HepG2 (cell line): ENCODE data around the gene KLHDC4. TPM values are rescaled to one million over a fixed set of nuclear protein-coding genes. Genes with fewer than 3 reads are reported as not detected.
A peak's percentile ranks its signal among the peaks of the same experiment; 100 is the strongest.

Source experiments
- EEA1 ChIP-seq: sonication (generic); formaldehyde crosslinking; IDR thresholded peaks from 2 replicates; pipeline ENCODE4 v1.5.1; 2020; ENCODE audit warnings: mild to moderate bottlenecking, missing genetic modification reagents, borderline replicate concordance
- GLI4 ChIP-seq: sonication (generic); formaldehyde crosslinking; IDR thresholded peaks from 2 replicates; pipeline ENCODE4 v1.5.1; 2020; ENCODE audit warnings: missing genetic modification reagents, mild to moderate bottlenecking, moderate library complexity, borderline replicate concordance
- KAT8 ChIP-seq: IDR thresholded peaks from 2 replicates; pipeline ENCODE4 v1.6.1; 2016; ENCODE audit warnings: missing genetic modification reagents, missing compliant biosample characterization
- MLLT10 ChIP-seq: sonication (generic); formaldehyde crosslinking; IDR thresholded peaks from 2 replicates; pipeline ENCODE4 v1.4.0; 2020; ENCODE audit warnings: missing genetic modification reagents
- NR2F1 ChIP-seq, 2 experiments: fragments of 450-650 bp in 1 of 2; formaldehyde crosslinking in 1 of 2; IDR thresholded peaks; 2 replicates each; pipeline versions ENCODE4 v1.5.0 to v1.6.1; 2016 to 2020; ENCODE audit warnings: mild to moderate bottlenecking in 1 of 2, missing compliant biosample characterization in 1 of 2, missing genetic modification reagents in 1 of 2, moderate library complexity in 1 of 2
- REPIN1 ChIP-seq: sonication (generic); formaldehyde crosslinking; IDR thresholded peaks from 2 replicates; pipeline ENCODE4 v1.8.0; 2022; ENCODE audit warnings: missing genetic modification reagents, low read depth, mild to moderate bottlenecking, borderline replicate concordance
- RNF2 ChIP-seq: fragments of 450-650 bp; conservative IDR thresholded peaks from 2 replicates; pipeline ENCODE4 v1.6.1; 2016; ENCODE audit warnings: low read depth
- SUZ12 ChIP-seq: fragments of 150-350 bp; IDR thresholded peaks from 2 replicates; pipeline ENCODE4 v1.6.1; 2014; ENCODE audit warnings: low read depth, low read length
- U2AF1 ChIP-seq: fragments of 200-400 bp; formaldehyde crosslinking; optimal IDR thresholded peaks from 2 replicates; pipeline ENCODE3; 2017; ENCODE audit warnings: mild to moderate bottlenecking, low read depth, low read length
- ZBTB7A ChIP-seq: sonication (generic); formaldehyde crosslinking; IDR thresholded peaks from 2 replicates; pipeline ENCODE4 v1.8.0; 2022; ENCODE audit warnings: mild to moderate bottlenecking, missing genetic modification reagents
- ZC3H4 ChIP-seq: sonication (generic); formaldehyde crosslinking; IDR thresholded peaks from 2 replicates; pipeline ENCODE4 v1.4.0; 2020; ENCODE audit warnings: missing genetic modification reagents, borderline replicate concordance
- ZNF326 ChIP-seq: sonication (generic); formaldehyde crosslinking; IDR thresholded peaks from 2 replicates; pipeline ENCODE4 v1.4.0; 2020; ENCODE audit warnings: missing genetic modification reagents, borderline replicate concordance
- ZNF484 ChIP-seq: sonication (generic); formaldehyde crosslinking; IDR thresholded peaks from 2 replicates; pipeline ENCODE4 v1.5.1; 2020; ENCODE audit warnings: mild to moderate bottlenecking, low read depth, missing genetic modification reagents, borderline replicate concordance
- ZNF510 ChIP-seq: sonication (generic); formaldehyde crosslinking; IDR thresholded peaks from 2 replicates; pipeline ENCODE4 v1.4.0; 2020; ENCODE audit warnings: low read depth, mild to moderate bottlenecking, missing genetic modification reagents
- ZNF644 ChIP-seq: IDR thresholded peaks from 2 replicates; pipeline ENCODE4 v1.6.1; 2016; ENCODE audit warnings: low read depth
- ZNF660 ChIP-seq: sonication (generic); formaldehyde crosslinking; IDR thresholded peaks from 2 replicates; pipeline ENCODE4 v1.5.1; 2020; ENCODE audit warnings: mild to moderate bottlenecking, low read depth, missing genetic modification reagents, borderline replicate concordance
- ZNF773 ChIP-seq: sonication (generic); formaldehyde crosslinking; IDR thresholded peaks from 2 replicates; pipeline ENCODE4 v1.4.0; 2020; ENCODE audit warnings: missing genetic modification reagents, borderline replicate concordance
- ZSCAN20 ChIP-seq: sonication (generic); formaldehyde crosslinking; IDR thresholded peaks from 2 replicates; pipeline ENCODE4 v1.4.0; 2020; ENCODE audit warnings: missing genetic modification reagents, mild to moderate bottlenecking, borderline replicate concordance
- polyA plus RNA-seq, 8 experiments: library from polyadenylated mRNA; depleted of rRNA in 3 of 8; stranded (reverse) in 7 of 8; unstranded in 1 of 8; fragments of >200 nt; fragmentation: Illumina TruSeq in 4 of 8; extraction: Trizol in 4 of 8; gene quantifications; 2 replicates each; pipeline versions ENCODE4 v1.2.1 to v1.2.3, GENCODE V29; 2011 to 2016; ENCODE audit warnings: low read depth in 4 of 8, missing spikeins in 1 of 8, mixed read lengths in 1 of 8; ENCODE audit not compliant: insufficient read depth in 1 of 8
- total RNA-seq, 5 experiments: library from RNA; depleted of rRNA; stranded (reverse); fragments of >200 nt; fragmentation: Illumina TruSeq; extraction: Trizol; gene quantifications; 2 replicates each; pipeline ENCODE4 v1.2.3, GENCODE V29; 2016; ENCODE audit warnings: low read depth in 1 of 5
- TF ChIP-seq, protein P1 (sequence below): sonication (generic); formaldehyde crosslinking; IDR thresholded peaks from 2 replicates; pipeline ENCODE4 v1.4.0; 2020; ENCODE audit warnings: missing genetic modification reagents, borderline replicate concordance
- TF ChIP-seq, protein P2 (sequence below): sonication (generic); formaldehyde crosslinking; IDR thresholded peaks from 2 replicates; pipeline ENCODE4 v1.4.0; 2020; ENCODE audit warnings: missing genetic modification reagents
- TF ChIP-seq, protein P3 (sequence below), 2 experiments: fragments of 450-650 bp in 1 of 2; sonication (generic) in 1 of 2; formaldehyde crosslinking; IDR thresholded peaks; 2 replicates each; pipeline versions ENCODE4 v1.5.0 to v1.8.0; 2020 to 2022; ENCODE audit warnings: mild to moderate bottlenecking in 1 of 2, missing genetic modification reagents in 1 of 2
- TF ChIP-seq, protein P4 (sequence below): sonication (generic); formaldehyde crosslinking; IDR thresholded peaks from 2 replicates; pipeline ENCODE4 v1.4.0; 2020; ENCODE audit warnings: mild to moderate bottlenecking, missing genetic modification reagents

The KLHDC4 gene
- total and polyA plus RNA-seq, 2 of the 13 experiments (the other 11 are each of a cell fraction or from before 2014, with no cell fraction given), result 18.7 to 31.8 TPM

DNA sequence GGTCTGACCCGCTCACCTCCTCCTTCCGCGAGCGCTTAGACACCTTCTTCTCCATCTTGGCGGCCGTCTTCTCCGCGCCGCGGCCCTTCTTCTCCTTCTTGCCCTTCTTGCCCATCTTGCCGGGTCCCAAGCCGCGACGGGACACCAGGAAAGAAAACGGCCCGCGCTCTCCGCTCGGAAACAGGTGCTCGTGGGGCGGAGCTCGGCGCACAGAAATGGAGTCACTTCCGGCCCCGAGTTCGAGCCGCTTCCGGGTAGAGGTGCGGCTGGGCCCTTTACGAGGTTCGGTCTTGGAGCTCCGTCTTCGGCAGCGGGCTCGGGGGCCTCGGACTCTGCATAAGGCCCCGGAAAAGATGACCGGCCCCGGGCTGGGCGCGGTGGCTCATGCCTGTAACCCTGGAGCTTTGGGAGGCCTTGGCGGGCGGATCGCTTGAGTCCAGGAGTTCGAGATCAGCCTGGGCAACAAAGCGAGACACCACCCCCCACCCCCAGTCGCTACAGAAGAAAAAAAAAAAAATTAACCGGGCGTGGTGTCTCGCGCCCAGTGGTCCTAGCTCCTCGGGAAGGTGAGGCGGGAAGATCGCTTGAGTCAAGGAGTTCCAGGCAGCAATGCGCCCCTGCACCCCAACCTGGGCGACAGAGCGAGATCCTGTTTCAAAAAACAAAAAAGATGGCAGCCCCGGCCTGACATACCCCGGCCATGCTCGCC lies at the start of gene KLHDC4 (continued):
- TF ChIP-seq RNF2 (no peak), U2AF1 (no peak), ZNF660 (CRISPR knock-in tag) (no peak; the same call in 1 of the 2 replicates), REPIN1 (peak; percentile 90), EEA1 (peak; percentile 54; the same call in 1 of the 2 replicates), ZNF484 (CRISPR knock-in tag) (no peak), NR2F1 (CRISPR knock-in tag; IDR thresholded peaks at IDR 0.05) (no peak), MLLT10 (CRISPR knock-in tag) (no peak), GLI4 (CRISPR knock-in tag) (no peak), ZNF326 (0 out of 2 replicates have a peak, but pooled peaks have one; percentile 34), ZNF773 (CRISPR knock-in tag) (no peak), ZBTB7A (CRISPR knock-in tag) (peak; percentile 66; the same call in 1 of the 2 replicates), ZNF644 (0 out of 2 replicates have a peak, but pooled peaks have one; percentile 4), SUZ12 (no peak), ZNF510 (CRISPR knock-in tag) (no peak), ZC3H4 (CRISPR knock-in tag) (no peak; the same call in 1 of the 2 replicates), ZSCAN20 (CRISPR knock-in tag) (peak; percentile 49; the same call in 1 of the 2 replicates), KAT8 (peak; percentile 100)
- TF ChIP-seq, protein P1, sequence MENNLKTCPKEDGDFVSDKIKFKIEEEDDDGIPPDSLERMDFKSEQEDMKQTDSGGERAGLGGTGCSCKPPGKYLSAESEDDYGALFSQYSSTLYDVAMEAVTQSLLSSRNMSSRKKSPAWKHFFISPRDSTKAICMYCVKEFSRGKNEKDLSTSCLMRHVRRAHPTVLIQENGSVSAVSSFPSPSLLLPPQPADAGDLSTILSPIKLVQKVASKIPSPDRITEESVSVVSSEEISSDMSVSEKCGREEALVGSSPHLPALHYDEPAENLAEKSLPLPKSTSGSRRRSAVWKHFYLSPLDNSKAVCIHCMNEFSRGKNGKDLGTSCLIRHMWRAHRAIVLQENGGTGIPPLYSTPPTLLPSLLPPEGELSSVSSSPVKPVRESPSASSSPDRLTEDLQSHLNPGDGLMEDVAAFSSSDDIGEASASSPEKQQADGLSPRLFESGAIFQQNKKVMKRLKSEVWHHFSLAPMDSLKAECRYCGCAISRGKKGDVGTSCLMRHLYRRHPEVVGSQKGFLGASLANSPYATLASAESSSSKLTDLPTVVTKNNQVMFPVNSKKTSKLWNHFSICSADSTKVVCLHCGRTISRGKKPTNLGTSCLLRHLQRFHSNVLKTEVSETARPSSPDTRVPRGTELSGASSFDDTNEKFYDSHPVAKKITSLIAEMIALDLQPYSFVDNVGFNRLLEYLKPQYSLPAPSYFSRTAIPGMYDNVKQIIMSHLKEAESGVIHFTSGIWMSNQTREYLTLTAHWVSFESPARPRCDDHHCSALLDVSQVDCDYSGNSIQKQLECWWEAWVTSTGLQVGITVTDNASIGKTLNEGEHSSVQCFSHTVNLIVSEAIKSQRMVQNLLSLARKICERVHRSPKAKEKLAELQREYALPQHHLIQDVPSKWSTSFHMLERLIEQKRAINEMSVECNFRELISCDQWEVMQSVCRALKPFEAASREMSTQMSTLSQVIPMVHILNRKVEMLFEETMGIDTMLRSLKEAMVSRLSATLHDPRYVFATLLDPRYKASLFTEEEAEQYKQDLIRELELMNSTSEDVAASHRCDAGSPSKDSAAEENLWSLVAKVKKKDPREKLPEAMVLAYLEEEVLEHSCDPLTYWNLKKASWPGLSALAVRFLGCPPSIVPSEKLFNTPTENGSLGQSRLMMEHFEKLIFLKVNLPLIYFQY (CRISPR knock-in tag), result peak; percentile 85
- TF ChIP-seq, protein P2, sequence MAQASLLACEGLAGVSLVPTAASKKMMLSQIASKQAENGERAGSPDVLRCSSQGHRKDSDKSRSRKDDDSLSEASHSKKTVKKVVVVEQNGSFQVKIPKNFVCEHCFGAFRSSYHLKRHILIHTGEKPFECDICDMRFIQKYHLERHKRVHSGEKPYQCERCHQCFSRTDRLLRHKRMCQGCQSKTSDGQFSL (CRISPR knock-in tag), result 0 out of 2 replicates have a peak, but pooled peaks have one; percentile 37
- TF ChIP-seq, protein P3, sequence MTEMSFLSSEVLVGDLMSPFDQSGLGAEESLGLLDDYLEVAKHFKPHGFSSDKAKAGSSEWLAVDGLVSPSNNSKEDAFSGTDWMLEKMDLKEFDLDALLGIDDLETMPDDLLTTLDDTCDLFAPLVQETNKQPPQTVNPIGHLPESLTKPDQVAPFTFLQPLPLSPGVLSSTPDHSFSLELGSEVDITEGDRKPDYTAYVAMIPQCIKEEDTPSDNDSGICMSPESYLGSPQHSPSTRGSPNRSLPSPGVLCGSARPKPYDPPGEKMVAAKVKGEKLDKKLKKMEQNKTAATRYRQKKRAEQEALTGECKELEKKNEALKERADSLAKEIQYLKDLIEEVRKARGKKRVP (CRISPR knock-in tag; IDR thresholded peaks at IDR 0.05), result no peak
- TF ChIP-seq, protein P4, sequence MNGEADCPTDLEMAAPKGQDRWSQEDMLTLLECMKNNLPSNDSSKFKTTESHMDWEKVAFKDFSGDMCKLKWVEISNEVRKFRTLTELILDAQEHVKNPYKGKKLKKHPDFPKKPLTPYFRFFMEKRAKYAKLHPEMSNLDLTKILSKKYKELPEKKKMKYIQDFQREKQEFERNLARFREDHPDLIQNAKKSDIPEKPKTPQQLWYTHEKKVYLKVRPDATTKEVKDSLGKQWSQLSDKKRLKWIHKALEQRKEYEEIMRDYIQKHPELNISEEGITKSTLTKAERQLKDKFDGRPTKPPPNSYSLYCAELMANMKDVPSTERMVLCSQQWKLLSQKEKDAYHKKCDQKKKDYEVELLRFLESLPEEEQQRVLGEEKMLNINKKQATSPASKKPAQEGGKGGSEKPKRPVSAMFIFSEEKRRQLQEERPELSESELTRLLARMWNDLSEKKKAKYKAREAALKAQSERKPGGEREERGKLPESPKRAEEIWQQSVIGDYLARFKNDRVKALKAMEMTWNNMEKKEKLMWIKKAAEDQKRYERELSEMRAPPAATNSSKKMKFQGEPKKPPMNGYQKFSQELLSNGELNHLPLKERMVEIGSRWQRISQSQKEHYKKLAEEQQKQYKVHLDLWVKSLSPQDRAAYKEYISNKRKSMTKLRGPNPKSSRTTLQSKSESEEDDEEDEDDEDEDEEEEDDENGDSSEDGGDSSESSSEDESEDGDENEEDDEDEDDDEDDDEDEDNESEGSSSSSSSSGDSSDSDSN, result peak; percentile 78
